Measurements from ENCODE around the gene NXPH4.

GRCh38 chr12:57247041-57247440, 30.4 kb downstream of the NXPH4 start:
- TF ChIP-seq CTCF (conservative IDR thresholded peaks at IDR 0.05; ENCODE audit: low read length) (no peak), EZH2phosphoT487 (IDR thresholded peaks at IDR 0.05; ENCODE audit: borderline replicate concordance, low read depth, low read length) (no peak)
